Measurements from ENCODE around the gene UBR4. TPM values are rescaled to one million over a fixed set of nuclear protein-coding genes. Genes with fewer than 3 reads are reported as not detected.
A peak's percentile ranks its signal among the peaks of the same experiment; 100 is the strongest.

The UBR4 gene
- total RNA-seq, 1 donor from 2014 or later = 223 TPM

GRCh38 chr1:19112891-19113696 lies 97.0 kb downstream of the UBR4 start:
- no peak for DNase-seq (ENCODE audit: low spot score)
- Mint-ChIP-seq H3K36me3 (ENCODE audit: low read depth, unreplicated experiment) (peaks cover 79% of the 10 kb centered on the region), H3K27me3 (ENCODE audit: unreplicated experiment) (peaks cover 10% of the 10 kb centered on the region), H3K9me3 (ENCODE audit: unreplicated experiment) (no peaks in the 10 kb centered on the region), H3K27ac (ENCODE audit: unreplicated experiment) (no peak overlapping the region), H3K4me1 (ENCODE audit: unreplicated experiment) (no peaks in the 10 kb centered on the region), H3K4me3 (ENCODE audit: unreplicated experiment) (peak overlapping the region; percentile 21)
- no peak for TF ChIP-seq CTCF (IDR thresholded peaks at IDR 0.05; ENCODE audit: unreplicated experiment)

DNA sequence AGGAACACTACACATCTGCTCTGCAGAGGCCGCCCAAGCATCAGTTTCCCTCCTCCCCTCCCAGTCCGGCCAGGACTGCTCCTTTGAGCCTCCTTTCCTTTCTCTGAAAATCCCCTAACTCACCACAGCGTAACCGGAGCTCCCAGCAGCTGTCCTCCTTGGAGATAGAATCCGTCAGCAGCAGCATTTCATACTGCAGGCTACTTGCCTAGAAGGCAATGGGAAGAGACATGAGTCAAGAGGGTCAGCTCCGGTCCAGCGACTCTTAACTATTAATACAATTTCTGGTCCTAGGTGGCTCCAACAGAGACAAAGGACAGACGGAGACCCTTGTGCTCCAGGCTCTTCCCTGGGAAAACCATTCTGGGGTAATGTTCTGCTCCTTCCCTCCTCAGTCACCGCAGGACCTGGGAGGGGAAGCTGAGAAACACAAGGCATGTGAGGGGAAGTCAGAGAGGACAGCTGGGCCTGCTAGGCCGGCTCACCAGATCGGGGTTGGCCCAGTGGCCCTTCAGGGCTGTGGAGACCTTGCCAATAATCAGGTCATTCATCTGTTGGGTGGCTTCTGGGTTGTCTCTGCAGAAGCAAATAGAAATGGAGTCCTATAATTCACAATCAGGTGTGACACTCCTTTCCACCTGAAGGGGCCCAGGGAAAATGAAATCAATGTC lies 99.7 kb downstream of the UBR4 start:
- H3K4me3 Mint-ChIP-seq (ENCODE audit: unreplicated experiment) = peak overlapping the region; percentile 73
- peaks cover 74% of the 10 kb centered on the region for H3K36me3 Mint-ChIP-seq (ENCODE audit: low read depth, unreplicated experiment)
- peaks cover 10% of the 10 kb centered on the region for H3K27me3 Mint-ChIP-seq (ENCODE audit: unreplicated experiment)
- H3K27ac Mint-ChIP-seq (ENCODE audit: unreplicated experiment) = no peak overlapping the region
- no peak for TF ChIP-seq CTCF (IDR thresholded peaks at IDR 0.05; ENCODE audit: unreplicated experiment)
- H3K4me1 Mint-ChIP-seq (ENCODE audit: unreplicated experiment) = no peaks in the 10 kb centered on the region
- DNase-seq (ENCODE audit: low spot score) = no peak
- H3K9me3 Mint-ChIP-seq (ENCODE audit: unreplicated experiment) = no peaks in the 10 kb centered on the region

DNA sequence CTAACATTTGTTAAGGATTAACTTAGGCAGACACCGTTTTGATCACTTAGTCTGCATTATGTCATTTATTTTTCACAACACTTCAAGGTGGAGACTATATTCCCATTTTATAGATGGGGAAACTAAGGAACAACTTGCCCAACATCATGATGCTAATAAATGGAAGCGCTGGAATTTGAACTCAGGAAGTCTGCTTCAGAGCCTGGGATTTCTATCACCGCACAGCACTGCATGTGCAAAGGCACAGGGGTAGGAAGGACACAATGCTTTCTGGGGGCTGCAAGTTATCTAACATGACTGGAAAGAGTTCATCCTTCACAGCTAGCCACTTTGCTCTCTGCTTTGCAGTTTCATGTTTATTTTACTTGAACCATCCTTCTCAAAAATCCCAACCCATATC lies 100.5 kb downstream of the UBR4 start:
- no peak overlapping the region for H3K27ac Mint-ChIP-seq (ENCODE audit: unreplicated experiment)
- no peak overlapping the region for H3K4me3 Mint-ChIP-seq (ENCODE audit: unreplicated experiment)
- peaks cover 10% of the 10 kb centered on the region for H3K27me3 Mint-ChIP-seq (ENCODE audit: unreplicated experiment)
- DNase-seq (ENCODE audit: low spot score) = no peak
- no peaks in the 10 kb centered on the region for H3K4me1 Mint-ChIP-seq (ENCODE audit: unreplicated experiment)
- H3K36me3 Mint-ChIP-seq (ENCODE audit: low read depth, unreplicated experiment) = peaks cover 75% of the 10 kb centered on the region
- no peak for TF ChIP-seq CTCF (IDR thresholded peaks at IDR 0.05; ENCODE audit: unreplicated experiment)
- H3K9me3 Mint-ChIP-seq (ENCODE audit: unreplicated experiment) = no peaks in the 10 kb centered on the region

DNA sequence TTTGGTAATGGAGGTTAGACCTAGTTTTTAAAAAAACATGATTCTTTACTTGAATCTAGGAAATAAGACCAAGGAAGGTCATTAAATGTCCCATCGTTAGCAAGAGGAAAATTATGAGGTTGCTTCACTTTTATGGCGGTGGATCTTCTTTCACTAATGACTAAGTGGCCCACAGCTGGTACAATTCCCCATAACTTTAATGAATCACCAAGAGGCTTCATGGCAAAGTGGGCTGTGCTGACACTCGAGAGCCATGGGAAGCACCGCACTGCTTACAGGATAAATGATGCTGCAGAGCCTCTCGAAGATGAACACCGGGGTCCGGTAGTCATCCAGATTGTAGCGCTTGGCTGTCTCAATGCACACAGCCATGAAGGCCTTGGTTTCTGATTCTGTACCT lies 108.8 kb downstream of the UBR4 start:
- Mint-ChIP-seq H3K36me3 (ENCODE audit: low read depth, unreplicated experiment) (peaks cover 76% of the 10 kb centered on the region), H3K27me3 (ENCODE audit: unreplicated experiment) (no peaks in the 10 kb centered on the region), H3K4me3 (ENCODE audit: unreplicated experiment) (peak overlapping the region; percentile 52), H3K27ac (ENCODE audit: unreplicated experiment) (no peak overlapping the region), H3K4me1 (ENCODE audit: unreplicated experiment) (no peaks in the 10 kb centered on the region), H3K9me3 (ENCODE audit: unreplicated experiment) (no peaks in the 10 kb centered on the region)
- TF ChIP-seq CTCF (IDR thresholded peaks at IDR 0.05; ENCODE audit: unreplicated experiment) = no peak
- no peak for DNase-seq (ENCODE audit: low spot score)

DNA sequence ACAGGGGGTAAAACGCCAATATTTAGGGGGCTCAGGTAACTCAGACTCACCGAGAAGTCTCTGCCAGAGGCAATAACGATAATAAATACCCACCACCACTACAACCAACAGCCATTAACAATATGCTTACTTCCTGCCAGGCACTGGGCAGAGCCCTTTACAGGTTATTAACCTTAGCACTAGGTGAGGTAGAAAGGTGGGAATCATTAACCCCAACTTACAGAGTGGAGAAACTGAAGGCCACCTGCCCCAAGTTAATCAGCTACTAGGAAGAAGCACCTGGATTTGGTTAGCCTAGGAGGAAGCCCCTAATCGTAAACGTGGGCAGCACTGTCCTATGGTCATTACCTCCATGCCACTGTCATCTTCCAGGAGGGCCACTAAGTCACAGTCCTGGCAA lies 110.0 kb downstream of the UBR4 start:
- TF ChIP-seq CTCF (IDR thresholded peaks at IDR 0.05; ENCODE audit: unreplicated experiment) = no peak
- no peaks in the 10 kb centered on the region for H3K4me1 Mint-ChIP-seq (ENCODE audit: unreplicated experiment)
- no peaks in the 10 kb centered on the region for H3K9me3 Mint-ChIP-seq (ENCODE audit: unreplicated experiment)
- DNase-seq (ENCODE audit: low spot score) = no peak
- no peaks in the 10 kb centered on the region for H3K27me3 Mint-ChIP-seq (ENCODE audit: unreplicated experiment)
- H3K36me3 Mint-ChIP-seq (ENCODE audit: low read depth, unreplicated experiment) = peaks cover 72% of the 10 kb centered on the region
- H3K4me3 Mint-ChIP-seq (ENCODE audit: unreplicated experiment) = no peak overlapping the region
- H3K27ac Mint-ChIP-seq (ENCODE audit: unreplicated experiment) = no peak overlapping the region

All from endothelial cell (in vitro differentiated cells).